IPS-15b (cell line): Measurements from ENCODE around the gene KDM4C.

Experiments used
- H3K27me3 ChIP-seq: one replicate; pipeline ENCODE4 v1.6.1; 2013; ENCODE audit warnings: low read length; ENCODE audit not compliant: control insufficient read depth, insufficient read depth
- H3K36me3 ChIP-seq: one replicate; pipeline ENCODE4 v1.6.1; 2013; ENCODE audit warnings: low read length; ENCODE audit not compliant: control insufficient read depth, insufficient read depth
- H3K4me1 ChIP-seq: one replicate; pipeline ENCODE4 v1.6.1; 2013; ENCODE audit warnings: mild to moderate bottlenecking, low read length; ENCODE audit not compliant: control insufficient read depth, insufficient read depth
- H3K4me3 ChIP-seq: one replicate; pipeline ENCODE4 v1.5.1; 2013; ENCODE audit warnings: low read depth, low read length
- H3K9ac ChIP-seq: one replicate; pipeline ENCODE4 v1.6.1; 2013; ENCODE audit warnings: low read depth, mild to moderate bottlenecking, low read length
- H3K9me3 ChIP-seq: one replicate; pipeline ENCODE4 v1.6.1; 2013; ENCODE audit warnings: mild to moderate bottlenecking, low read length; ENCODE audit not compliant: control insufficient read depth, insufficient read depth

Gene KDM4C

DNA sequence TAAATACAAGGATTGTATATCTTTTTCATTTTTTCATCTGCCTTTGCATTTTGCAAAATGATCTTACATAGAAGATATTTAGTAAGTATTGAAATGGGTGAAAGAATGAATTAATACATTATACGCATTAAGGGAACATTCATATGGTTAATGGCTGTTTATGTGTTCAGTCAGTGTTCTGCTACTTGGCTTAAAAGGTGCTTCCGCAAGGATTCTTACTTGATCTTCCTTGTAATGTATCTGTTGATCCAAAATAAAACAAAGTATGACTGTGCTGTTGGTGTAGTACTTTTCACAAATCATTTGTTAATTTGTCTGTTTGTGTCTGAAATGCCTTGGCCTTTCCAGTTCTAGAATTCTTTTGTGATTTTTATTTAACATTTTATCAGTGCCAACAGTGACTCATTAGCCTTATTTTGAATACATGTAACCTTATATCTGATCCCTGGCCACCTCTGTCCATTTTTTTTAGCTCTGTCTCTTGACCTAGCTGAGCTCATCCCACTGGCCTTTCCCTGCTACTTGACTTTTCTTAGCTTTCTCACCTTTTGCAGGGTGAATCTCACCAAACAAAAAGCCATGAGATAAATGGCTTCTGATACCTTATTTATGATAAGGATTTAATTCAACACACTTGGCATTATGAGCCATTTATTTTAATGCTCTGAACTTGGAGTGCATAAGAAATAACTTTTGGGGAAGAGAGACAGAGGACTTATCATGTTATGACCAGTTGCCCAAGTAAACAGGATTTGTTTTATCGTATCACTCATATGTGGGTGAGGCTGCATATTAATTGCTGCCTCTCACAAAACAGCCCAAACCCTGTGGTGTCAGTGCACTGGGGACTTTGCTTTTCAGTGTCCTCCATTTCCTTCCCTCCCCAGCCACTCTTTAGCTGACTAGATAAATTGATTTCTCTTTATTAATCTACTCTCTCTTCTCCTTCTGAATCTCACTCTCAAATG is 340.3 kb downstream of the KDM4C start:
- Histone ChIP-seq H3K4me3 (no peak overlapping the region), H3K27me3 (no peaks in the 10 kb centered on the region), H3K4me1 (peaks cover 2% of the 10 kb centered on the region), H3K9ac (no peak overlapping the region), H3K9me3 (peaks cover 3% of the 10 kb centered on the region), H3K36me3 (no peaks in the 10 kb centered on the region)

DNA sequence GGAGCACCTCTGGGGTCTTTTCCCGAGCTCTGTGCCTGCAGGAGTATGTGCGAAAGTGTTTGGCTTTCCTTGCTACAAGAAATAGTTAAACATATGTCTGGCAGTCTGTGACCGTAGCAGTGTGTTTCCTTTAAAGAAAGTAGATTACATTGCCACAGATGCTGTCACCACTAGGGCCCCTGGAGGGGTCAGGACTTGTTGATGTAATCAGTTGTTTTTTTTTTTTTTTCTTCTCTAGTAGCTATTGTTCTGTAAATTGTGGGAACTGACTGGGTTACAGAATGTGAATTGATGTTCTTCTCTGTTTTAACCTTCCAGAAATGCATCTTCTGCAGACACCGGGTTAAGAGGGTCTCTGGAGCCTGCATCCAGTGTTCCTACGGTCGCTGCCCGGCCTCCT is 345.6 kb downstream of the KDM4C start:
- H3K27me3 ChIP-seq = no peaks in the 10 kb centered on the region
- H3K4me3 ChIP-seq = no peak overlapping the region
- H3K9ac ChIP-seq = no peak overlapping the region
- peaks cover 10% of the 10 kb centered on the region for H3K4me1 ChIP-seq
- H3K36me3 ChIP-seq = no peaks in the 10 kb centered on the region
- peaks cover 3% of the 10 kb centered on the region for H3K9me3 ChIP-seq

DNA sequence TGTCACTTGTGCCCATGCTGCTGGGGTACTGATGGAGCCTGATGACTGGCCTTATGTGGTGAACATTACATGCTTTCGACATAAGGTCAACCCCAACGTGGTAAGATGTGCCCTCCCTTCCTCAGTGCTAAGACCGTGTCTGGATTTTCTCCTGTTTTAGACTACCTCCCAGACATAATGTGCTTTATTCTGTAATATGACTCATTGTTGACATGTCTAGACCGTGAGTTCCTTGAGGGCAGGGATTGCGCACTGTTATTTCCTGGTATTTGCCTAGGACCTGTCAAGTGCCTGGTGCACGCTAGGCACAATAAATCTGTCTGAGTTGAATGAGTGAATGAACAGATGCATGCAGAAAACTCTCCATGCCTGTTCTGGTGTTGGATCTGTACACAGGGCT is 346.0 kb downstream of the KDM4C start:
- Histone ChIP-seq H3K9ac (no peak overlapping the region), H3K4me3 (no peak overlapping the region), H3K27me3 (no peaks in the 10 kb centered on the region), H3K9me3 (peaks cover 3% of the 10 kb centered on the region), H3K4me1 (peaks cover 10% of the 10 kb centered on the region), H3K36me3 (no peaks in the 10 kb centered on the region)

DNA sequence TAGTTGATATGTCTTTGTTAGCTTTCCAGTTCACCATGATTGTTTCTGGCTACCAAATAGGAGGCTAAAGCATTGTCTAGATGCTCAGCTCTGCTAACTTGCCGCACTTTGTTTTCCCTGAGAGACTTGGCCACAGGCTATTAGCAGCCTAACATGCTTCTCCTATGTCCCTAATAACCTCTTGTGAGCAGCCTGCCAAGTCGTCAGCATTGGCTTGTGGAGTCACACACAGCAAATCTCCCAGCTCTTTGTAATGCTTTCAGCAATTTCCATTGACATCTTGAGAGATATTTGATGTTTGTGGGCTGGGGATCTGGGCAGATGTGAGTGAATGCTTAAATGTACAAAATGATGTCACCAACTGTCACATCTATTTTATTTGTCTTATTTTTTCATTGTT is 346.9 kb downstream of the KDM4C start:
- H3K4me1 ChIP-seq = peaks cover 10% of the 10 kb centered on the region
- no peaks in the 10 kb centered on the region for H3K36me3 ChIP-seq
- H3K9ac ChIP-seq = no peak overlapping the region
- no peaks in the 10 kb centered on the region for H3K27me3 ChIP-seq
- H3K9me3 ChIP-seq = no peaks in the 10 kb centered on the region
- H3K4me3 ChIP-seq = no peak overlapping the region

DNA sequence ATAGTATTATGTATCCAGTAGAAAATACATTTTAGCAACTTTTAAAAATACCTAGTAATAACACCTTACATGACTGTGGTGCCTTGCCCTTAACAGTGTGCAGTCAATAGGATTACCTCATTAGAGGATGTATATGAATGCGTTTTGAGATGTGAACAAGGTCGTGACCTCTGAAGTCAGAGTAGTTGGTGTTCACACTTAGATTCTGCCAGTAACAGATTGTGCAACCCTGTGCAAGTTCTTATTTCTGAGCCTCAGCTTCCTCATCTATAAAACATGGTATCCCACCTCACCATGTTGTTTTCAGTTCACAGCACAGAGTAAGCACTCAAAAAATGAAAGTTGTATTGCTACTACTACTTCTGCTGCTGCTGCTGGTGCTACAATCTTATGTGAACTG is 347.3 kb downstream of the KDM4C start:
- Histone ChIP-seq H3K9ac (no peak overlapping the region), H3K36me3 (no peaks in the 10 kb centered on the region), H3K4me1 (peaks cover 10% of the 10 kb centered on the region), H3K4me3 (no peak overlapping the region), H3K9me3 (no peaks in the 10 kb centered on the region), H3K27me3 (no peaks in the 10 kb centered on the region)

DNA sequence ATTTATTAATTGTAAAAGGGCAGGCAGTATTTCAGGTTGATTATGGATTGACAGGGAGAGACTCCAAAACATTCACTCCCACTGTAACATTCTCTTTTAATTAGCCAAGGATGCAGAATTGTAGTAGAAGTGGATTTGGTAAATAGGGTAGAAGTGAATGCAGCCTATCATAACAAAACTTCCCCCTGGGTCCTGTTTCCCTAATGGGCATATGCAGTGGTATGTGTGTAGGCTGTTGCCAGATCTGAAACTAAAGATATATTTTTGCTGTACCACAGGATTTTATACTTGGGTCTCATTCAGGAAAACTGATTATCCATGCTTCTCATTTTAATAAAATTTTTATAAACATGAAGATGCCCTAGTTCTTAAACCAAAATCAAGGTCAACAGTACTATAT is 351.2 kb downstream of the KDM4C start:
- peaks cover under 1% of the 10 kb centered on the region for H3K4me1 ChIP-seq
- H3K4me3 ChIP-seq = no peak overlapping the region
- no peaks in the 10 kb centered on the region for H3K27me3 ChIP-seq
- H3K36me3 ChIP-seq = no peaks in the 10 kb centered on the region
- H3K9me3 ChIP-seq = no peaks in the 10 kb centered on the region
- no peak overlapping the region for H3K9ac ChIP-seq

DNA sequence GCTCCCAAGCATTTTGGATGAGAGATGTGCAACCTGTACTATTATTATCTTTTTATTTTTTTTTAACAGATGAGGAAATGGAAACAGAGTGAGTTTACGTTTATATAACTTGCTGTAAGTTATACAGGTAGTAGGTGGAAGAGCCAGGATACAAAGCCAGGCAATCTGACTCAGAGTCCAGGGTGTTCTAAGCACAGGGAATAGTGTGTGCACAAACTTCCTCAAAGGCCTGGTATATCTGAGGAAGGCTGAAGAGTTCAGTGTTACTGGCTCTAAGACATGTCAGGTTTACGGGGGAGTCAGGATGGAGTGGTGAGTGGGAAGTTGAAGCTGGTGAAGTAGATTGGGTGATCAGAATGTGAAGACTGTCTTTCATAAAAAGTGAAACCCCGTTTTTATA is 353.6 kb downstream of the KDM4C start:
- H3K9ac ChIP-seq = no peak overlapping the region
- H3K27me3 ChIP-seq = no peaks in the 10 kb centered on the region
- H3K4me3 ChIP-seq = no peak overlapping the region
- H3K9me3 ChIP-seq = no peaks in the 10 kb centered on the region
- no peaks in the 10 kb centered on the region for H3K36me3 ChIP-seq
- H3K4me1 ChIP-seq = no peaks in the 10 kb centered on the region

DNA sequence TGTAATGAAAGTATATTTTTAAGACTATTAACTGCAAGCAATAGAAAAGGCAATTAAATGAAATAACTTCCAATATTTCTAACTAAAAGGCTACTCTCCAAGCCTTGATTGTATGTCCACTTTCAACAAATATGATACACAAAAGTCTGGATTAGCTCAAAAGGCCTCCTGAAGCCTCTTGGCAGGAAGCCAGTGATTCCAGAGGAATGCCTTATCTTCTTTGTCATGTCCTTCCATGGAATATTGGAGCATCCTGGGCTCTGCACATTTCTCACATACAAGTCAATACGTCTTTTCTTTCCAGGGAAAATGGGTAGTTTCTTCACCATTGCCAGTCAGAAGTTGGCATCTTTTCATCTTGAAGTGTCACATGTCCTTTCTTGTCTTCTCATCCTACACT is 357.8 kb downstream of the KDM4C start:
- Histone ChIP-seq H3K27me3 (no peaks in the 10 kb centered on the region), H3K9ac (no peak overlapping the region), H3K4me1 (no peaks in the 10 kb centered on the region), H3K36me3 (no peaks in the 10 kb centered on the region), H3K4me3 (no peak overlapping the region), H3K9me3 (no peaks in the 10 kb centered on the region)

DNA sequence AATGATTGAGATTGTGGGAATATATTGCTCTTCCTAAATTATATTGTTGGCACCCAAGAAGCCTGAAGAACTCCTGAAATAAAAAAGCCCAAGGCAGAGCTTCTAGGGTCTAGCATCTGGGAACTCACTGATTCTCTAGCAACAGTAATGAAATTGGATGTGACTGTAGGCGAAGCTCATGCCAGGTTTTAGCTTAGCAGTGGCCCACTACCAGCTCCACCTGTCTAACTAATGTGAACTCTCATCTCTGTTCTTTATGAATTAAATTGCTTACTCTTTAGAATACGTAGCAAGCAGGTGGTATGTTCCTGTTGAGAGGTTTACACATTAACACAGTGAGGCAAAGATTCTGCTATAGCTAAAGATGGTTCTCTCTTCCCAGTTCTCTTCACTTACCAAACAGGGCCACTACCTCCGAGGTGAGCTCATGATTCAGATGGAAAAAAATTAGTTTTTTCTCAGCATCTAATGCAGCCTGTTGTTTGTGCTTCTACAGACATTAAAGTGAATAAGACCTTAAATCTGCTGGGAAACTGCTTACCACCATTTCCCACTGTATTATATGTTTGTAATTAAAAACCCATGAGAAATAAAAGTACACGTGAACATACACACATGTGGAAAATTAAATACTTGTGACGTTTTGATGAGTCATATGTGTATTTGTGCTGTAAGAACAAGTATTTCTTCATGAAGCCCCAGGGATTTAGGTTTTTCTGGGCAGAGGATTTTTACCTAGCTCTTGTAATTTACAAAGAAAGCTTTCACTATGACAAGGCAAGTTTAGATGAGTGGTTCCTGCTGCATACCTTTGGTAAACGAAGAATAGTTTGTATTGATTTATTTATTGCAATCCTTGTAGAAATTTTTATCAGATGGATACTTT is 360.1 kb downstream of the KDM4C start:
- no peaks in the 10 kb centered on the region for H3K4me1 ChIP-seq
- no peaks in the 10 kb centered on the region for H3K27me3 ChIP-seq

DNA sequence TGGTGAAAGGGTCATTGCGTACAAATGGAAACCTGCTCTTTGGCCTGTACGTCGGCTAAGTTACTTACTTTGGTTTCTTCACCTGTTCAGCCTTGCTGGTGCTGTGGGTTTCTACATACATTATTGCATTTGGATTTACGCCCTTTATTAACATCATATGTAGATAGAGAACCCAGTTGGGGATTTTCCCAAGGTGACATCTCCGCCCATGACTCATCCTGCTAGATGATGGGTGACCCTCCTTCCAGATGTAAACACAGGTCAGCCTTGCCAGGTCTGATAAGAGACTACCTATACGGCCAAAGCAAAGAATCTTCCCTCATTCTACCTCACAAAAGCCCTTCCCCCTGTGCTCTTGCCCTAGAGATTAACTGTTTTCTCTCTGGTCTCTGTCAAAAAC is 360.9 kb downstream of the KDM4C start:
- no peak overlapping the region for H3K4me3 ChIP-seq
- no peaks in the 10 kb centered on the region for H3K9me3 ChIP-seq
- H3K36me3 ChIP-seq = no peaks in the 10 kb centered on the region
- H3K4me1 ChIP-seq = no peaks in the 10 kb centered on the region
- H3K9ac ChIP-seq = no peak overlapping the region
- no peaks in the 10 kb centered on the region for H3K27me3 ChIP-seq

More for the DNA sequence above, 360.1 kb downstream of the KDM4C start:
- Histone ChIP-seq H3K4me3 (no peak overlapping the region), H3K36me3 (no peaks in the 10 kb centered on the region), H3K9me3 (no peaks in the 10 kb centered on the region), H3K9ac (no peak overlapping the region)

DNA sequence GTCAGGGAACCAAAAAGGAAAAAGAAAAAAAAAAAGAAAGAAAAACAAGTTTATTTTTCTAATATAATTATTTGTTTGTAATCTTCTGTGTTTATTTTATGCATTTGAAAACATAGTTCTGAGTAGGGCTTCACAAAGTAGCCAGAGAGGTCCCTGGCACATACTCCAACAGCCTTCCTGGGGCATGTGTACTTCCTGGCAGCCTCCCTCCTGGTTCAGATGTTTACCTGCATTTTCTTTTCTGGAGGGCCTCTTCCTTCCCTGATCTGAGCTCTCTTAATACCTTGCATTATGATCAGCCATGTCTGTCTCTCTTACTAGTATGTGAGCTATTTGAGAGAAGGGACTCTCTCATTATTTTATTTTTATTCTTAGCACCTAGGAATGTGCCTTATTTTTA is 361.8 kb downstream of the KDM4C start:
- Histone ChIP-seq H3K27me3 (no peaks in the 10 kb centered on the region), H3K9ac (no peak overlapping the region), H3K4me3 (no peak overlapping the region), H3K4me1 (no peaks in the 10 kb centered on the region), H3K9me3 (no peaks in the 10 kb centered on the region), H3K36me3 (no peaks in the 10 kb centered on the region)
